ENCODE measurements around the gene FOXK2.

- TF ChIP-seq CTCF (IDR thresholded peaks at IDR 0.05) = no peak
- no peak for TF ChIP-seq IRF2 (CRISPR knock-in tag; IDR thresholded peaks at IDR 0.05; ENCODE audit: borderline replicate concordance, low read depth)
- no peak for TF ChIP-seq ZNF396 (CRISPR knock-in tag; IDR thresholded peaks at IDR 0.05; ENCODE audit: borderline replicate concordance)
- no peak for TF ChIP-seq FOXP1 (CRISPR knock-in tag; IDR thresholded peaks at IDR 0.05; ENCODE audit: borderline replicate concordance)
- no peak for TF ChIP-seq TCF7 (CRISPR knock-in tag; IDR thresholded peaks at IDR 0.05; ENCODE audit: low read depth)
- TF ChIP-seq, protein P1, sequence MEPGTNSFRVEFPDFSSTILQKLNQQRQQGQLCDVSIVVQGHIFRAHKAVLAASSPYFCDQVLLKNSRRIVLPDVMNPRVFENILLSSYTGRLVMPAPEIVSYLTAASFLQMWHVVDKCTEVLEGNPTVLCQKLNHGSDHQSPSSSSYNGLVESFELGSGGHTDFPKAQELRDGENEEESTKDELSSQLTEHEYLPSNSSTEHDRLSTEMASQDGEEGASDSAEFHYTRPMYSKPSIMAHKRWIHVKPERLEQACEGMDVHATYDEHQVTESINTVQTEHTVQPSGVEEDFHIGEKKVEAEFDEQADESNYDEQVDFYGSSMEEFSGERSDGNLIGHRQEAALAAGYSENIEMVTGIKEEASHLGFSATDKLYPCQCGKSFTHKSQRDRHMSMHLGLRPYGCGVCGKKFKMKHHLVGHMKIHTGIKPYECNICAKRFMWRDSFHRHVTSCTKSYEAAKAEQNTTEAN (CRISPR knock-in tag; IDR thresholded peaks at IDR 0.05) = no peak
- TF ChIP-seq AFF4 (CRISPR knock-in tag; IDR thresholded peaks at IDR 0.05; ENCODE audit: borderline replicate concordance) = no peak
- TF ChIP-seq, protein P2, sequence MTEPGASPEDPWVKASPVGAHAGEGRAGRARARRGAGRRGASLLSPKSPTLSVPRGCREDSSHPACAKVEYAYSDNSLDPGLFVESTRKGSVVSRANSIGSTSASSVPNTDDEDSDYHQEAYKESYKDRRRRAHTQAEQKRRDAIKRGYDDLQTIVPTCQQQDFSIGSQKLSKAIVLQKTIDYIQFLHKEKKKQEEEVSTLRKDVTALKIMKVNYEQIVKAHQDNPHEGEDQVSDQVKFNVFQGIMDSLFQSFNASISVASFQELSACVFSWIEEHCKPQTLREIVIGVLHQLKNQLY (CRISPR knock-in tag; IDR thresholded peaks at IDR 0.05) = no peak
- TF ChIP-seq, protein P3, sequence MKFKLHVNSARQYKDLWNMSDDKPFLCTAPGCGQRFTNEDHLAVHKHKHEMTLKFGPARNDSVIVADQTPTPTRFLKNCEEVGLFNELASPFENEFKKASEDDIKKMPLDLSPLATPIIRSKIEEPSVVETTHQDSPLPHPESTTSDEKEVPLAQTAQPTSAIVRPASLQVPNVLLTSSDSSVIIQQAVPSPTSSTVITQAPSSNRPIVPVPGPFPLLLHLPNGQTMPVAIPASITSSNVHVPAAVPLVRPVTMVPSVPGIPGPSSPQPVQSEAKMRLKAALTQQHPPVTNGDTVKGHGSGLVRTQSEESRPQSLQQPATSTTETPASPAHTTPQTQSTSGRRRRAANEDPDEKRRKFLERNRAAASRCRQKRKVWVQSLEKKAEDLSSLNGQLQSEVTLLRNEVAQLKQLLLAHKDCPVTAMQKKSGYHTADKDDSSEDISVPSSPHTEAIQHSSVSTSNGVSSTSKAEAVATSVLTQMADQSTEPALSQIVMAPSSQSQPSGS (CRISPR knock-in tag; IDR thresholded peaks at IDR 0.05; ENCODE audit: borderline replicate concordance, low read depth) = no peak
- TF ChIP-seq, protein P4, sequence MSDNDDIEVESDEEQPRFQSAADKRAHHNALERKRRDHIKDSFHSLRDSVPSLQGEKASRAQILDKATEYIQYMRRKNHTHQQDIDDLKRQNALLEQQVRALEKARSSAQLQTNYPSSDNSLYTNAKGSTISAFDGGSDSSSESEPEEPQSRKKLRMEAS (CRISPR knock-in tag; IDR thresholded peaks at IDR 0.05) = no peak
- TF ChIP-seq, protein P5, sequence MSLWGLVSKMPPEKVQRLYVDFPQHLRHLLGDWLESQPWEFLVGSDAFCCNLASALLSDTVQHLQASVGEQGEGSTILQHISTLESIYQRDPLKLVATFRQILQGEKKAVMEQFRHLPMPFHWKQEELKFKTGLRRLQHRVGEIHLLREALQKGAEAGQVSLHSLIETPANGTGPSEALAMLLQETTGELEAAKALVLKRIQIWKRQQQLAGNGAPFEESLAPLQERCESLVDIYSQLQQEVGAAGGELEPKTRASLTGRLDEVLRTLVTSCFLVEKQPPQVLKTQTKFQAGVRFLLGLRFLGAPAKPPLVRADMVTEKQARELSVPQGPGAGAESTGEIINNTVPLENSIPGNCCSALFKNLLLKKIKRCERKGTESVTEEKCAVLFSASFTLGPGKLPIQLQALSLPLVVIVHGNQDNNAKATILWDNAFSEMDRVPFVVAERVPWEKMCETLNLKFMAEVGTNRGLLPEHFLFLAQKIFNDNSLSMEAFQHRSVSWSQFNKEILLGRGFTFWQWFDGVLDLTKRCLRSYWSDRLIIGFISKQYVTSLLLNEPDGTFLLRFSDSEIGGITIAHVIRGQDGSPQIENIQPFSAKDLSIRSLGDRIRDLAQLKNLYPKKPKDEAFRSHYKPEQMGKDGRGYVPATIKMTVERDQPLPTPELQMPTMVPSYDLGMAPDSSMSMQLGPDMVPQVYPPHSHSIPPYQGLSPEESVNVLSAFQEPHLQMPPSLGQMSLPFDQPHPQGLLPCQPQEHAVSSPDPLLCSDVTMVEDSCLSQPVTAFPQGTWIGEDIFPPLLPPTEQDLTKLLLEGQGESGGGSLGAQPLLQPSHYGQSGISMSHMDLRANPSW (CRISPR knock-in tag; conservative IDR thresholded peaks at IDR 0.05; ENCODE audit: low read depth) = no peak
- TF ChIP-seq SP1 (CRISPR knock-in tag; conservative IDR thresholded peaks at IDR 0.05) = 0 out of 2 replicates have a peak, but pooled peaks have one; percentile 38
- no peak for TF ChIP-seq E2F4 (CRISPR knock-in tag; IDR thresholded peaks at IDR 0.05; ENCODE audit: borderline replicate concordance, low read depth)
- no peak for TF ChIP-seq IRF1 (CRISPR knock-in tag; IDR thresholded peaks at IDR 0.05)
These were observed 73.4 kb downstream of the FOXK2 start for GRCh38 chr17:82592767-82593589.

Data from WTC11 (cell line).